ENCODE measurements around the gene LECT2.

DNA sequence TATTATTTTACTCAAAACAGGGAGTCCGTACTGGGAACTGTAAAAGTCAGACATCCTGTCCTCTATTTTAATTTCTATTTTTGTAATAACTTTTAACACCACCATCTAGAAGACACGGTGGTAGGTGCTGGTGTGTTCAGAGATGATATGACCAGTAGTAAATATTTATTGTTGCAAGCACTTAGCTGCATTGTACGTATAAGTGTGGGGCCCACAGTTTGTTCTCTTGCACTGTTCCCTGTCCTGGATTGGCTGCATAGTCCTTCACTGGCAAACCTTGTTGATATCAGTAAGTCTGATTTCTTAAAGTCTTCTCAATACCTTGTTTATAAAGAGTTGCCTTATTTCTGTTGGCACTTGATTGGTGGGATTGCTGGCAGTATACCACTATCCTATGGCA, 34.6 kb downstream of the LECT2 start:
- TF ChIP-seq, protein P1, sequence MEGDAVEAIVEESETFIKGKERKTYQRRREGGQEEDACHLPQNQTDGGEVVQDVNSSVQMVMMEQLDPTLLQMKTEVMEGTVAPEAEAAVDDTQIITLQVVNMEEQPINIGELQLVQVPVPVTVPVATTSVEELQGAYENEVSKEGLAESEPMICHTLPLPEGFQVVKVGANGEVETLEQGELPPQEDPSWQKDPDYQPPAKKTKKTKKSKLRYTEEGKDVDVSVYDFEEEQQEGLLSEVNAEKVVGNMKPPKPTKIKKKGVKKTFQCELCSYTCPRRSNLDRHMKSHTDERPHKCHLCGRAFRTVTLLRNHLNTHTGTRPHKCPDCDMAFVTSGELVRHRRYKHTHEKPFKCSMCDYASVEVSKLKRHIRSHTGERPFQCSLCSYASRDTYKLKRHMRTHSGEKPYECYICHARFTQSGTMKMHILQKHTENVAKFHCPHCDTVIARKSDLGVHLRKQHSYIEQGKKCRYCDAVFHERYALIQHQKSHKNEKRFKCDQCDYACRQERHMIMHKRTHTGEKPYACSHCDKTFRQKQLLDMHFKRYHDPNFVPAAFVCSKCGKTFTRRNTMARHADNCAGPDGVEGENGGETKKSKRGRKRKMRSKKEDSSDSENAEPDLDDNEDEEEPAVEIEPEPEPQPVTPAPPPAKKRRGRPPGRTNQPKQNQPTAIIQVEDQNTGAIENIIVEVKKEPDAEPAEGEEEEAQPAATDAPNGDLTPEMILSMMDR (IDR thresholded peaks at IDR 0.05; ENCODE audit: low read length): no peak
- no peak for TF ChIP-seq EZH2 (optimal IDR thresholded peaks at IDR 0.05; ENCODE audit: low read depth, low read length)

Data from MM.1S (cell line).